K562 (cell line): ENCODE measurements around the gene TTC9B. TPM values are rescaled to one million over a fixed set of nuclear protein-coding genes. Genes with fewer than 3 reads are reported as not detected.

Experiments
- CHD1 ChIP-seq: fragments of 200-600 bp; sonication (generic); IDR thresholded peaks from one replicate; pipeline ENCODE4 v1.6.1; 2012; ENCODE audit warnings: mild to moderate bottlenecking, moderate library complexity, low read length, inconsistent platforms
- HMGXB4 ChIP-seq: sonication (generic); formaldehyde crosslinking; IDR thresholded peaks from 2 replicates; pipeline ENCODE4 v1.8.1; 2023; ENCODE audit warnings: mild to moderate bottlenecking, missing genetic modification reagents
- ILF3 ChIP-seq: fragments of 450-650 bp; IDR thresholded peaks from 2 replicates; pipeline ENCODE4 v1.6.1; 2018; ENCODE audit warnings: antibody characterized with exemption, mild to moderate bottlenecking, moderate library complexity, borderline replicate concordance
- NCOA6 ChIP-seq: fragments of 450-650 bp; IDR thresholded peaks from 2 replicates; pipeline ENCODE4 v1.6.1; 2017; ENCODE audit warnings: mild to moderate bottlenecking
- NFE2 ChIP-seq: IDR thresholded peaks from 2 replicates; pipeline ENCODE4 v1.6.1; 2014; ENCODE audit warnings: antibody characterized with exemption, low read depth
- NFRKB ChIP-seq: fragments of 450-650 bp; IDR thresholded peaks from 2 replicates; pipeline ENCODE4 v1.6.1; 2016; ENCODE audit warnings: low read depth
- POLR2A ChIP-seq: fragments of 450-650 bp; conservative IDR thresholded peaks from 2 replicates; pipeline ENCODE4 v1.6.1; 2016
- POLR2AphosphoS2 ChIP-seq: IDR thresholded peaks from 2 replicates; pipeline ENCODE4 v1.6.1; 2012; ENCODE audit warnings: low read length, improper control_type of control experiment
- PRDM10 ChIP-seq: fragments of 450-650 bp; IDR thresholded peaks from 2 replicates; pipeline ENCODE4 v1.6.1; 2018; ENCODE audit not compliant: partially characterized antibody
- TRIM24 ChIP-seq, 2 experiments: fragments of 450-650 bp; IDR thresholded peaks; 2 replicates each; pipeline ENCODE4 v1.6.1; 2016
- ZKSCAN8 ChIP-seq: fragments of 200-800 bp; sonication (Bioruptor generic); IDR thresholded peaks from 2 replicates; pipeline ENCODE4 v1.6.1; 2016; ENCODE audit warnings: missing genetic modification characterization, missing compliant biosample characterization
- ZNF24 ChIP-seq: fragments of 450-650 bp; IDR thresholded peaks from 2 replicates; pipeline ENCODE4 v1.6.1; 2016
- ZNF398 ChIP-seq: fragments of 250-450 bp; sonication (Bioruptor Pico); IDR thresholded peaks from 2 replicates; pipeline ENCODE4 v1.8.0; 2021; ENCODE audit warnings: moderate library complexity, mild to moderate bottlenecking, inconsistent platforms
- polyA plus RNA-seq, 8 experiments: library from polyadenylated mRNA; depleted of rRNA in 4 of 8; stranded (reverse) in 5 of 8; unstranded in 3 of 8; fragments of >200 nt; fragmentation: Nextera tagmentation in 2 of 8; fragmentation: Illumina TruSeq in 1 of 8; extraction: Ambion mirVana in 2 of 8; extraction: Trizol in 1 of 8; gene quantifications; 2 replicates each; pipeline versions ENCODE4 v1.2.1 to v1.2.3, GENCODE V29; 2011 to 2014; ENCODE audit warnings: inconsistent platforms in 1 of 8, missing spikeins in 1 of 8
- total RNA-seq, 7 experiments: library from RNA; depleted of rRNA in 6 of 7; stranded (reverse); fragments of >200 nt in 6 of 7; fragmentation: Illumina TruSeq in 2 of 7; extraction: Trizol in 2 of 7; gene quantifications; 2 replicates each; pipeline versions ENCODE4 v1.2.1 to v1.2.3, GENCODE V29; 2011 to 2021; ENCODE audit warnings: low replicate concordance in 1 of 7

Gene TTC9B
- total and polyA plus RNA-seq, 9 of the 15 experiments (the other 6 are each of a cell fraction or from before 2014, with no cell fraction given), result 0.06 to 0.14 TPM; not detected in 7

GRCh38 chr19:40229484-40229883, 11.3 kb upstream of the TTC9B start (continued):
- TF ChIP-seq POLR2AphosphoS2 (peak; percentile 75; the same call in 1 of the 2 replicates), ZKSCAN8 (CRISPR knock-in tag) (no peak), CHD1 (no peak), NFRKB (no peak), NFE2 (no peak), ILF3 (no peak), TRIM24 (IDR thresholded peaks at IDR 0.05) (no peak), ZNF398 (CRISPR knock-in tag) (no peak), POLR2A (peak; percentile 54; the same call in 1 of the 2 replicates), NCOA6 (no peak), ZNF24 (no peak), PRDM10 (peak; percentile 78), HMGXB4 (no peak)
